GM18858 (cell line): ENCODE data around the gene NTM.
"Not testable (repeated sequence)": the region's sequence is repeated elsewhere in the genome, so short reads cannot be mapped to it uniquely, and the experiment has no call there.

Experiments
- ATAC-seq: cut with Tn5 transposase; IDR thresholded peaks from one replicate; pipeline ENCODE4 v1.9.1; 2021; ENCODE audit not compliant: unreplicated experiment

The NTM gene

DNA sequence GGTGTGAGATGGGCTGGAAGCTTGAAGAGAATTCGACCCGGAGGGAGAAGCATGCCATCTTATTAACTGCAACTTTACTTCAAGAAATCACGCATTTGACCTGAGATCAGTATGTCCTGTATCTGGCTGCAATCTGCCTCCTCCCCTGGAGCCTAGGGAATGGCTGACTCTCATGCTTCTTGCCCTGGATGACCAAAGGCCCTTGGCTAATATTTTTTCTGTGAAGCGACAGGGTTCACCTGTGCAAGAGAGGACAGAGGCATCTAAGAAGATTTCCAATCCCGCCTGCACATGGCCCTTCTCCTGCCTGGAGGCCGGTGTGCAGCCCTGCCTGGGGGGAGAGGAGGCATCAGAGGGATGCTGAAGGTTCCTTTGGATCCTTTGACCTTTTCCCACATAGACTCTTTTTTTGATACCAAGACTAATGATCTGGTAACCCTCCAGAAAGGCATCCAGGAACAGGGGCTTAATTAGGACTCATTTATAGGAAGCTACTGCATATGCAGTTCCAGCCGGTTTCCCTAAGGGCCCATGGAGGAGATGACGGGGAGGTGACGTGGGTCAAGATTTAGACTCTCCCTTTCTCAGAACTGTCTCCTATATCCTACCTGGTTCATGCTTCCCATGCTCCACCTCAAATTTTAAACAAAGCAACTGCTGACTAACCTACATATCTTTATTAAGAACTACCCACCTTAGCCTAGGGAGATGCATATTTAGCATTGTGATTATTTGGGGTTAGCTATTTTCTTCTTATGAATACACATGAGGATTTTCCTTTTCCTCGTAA is 50.8 kb downstream of the NTM start:
- no peak for ATAC-seq

DNA sequence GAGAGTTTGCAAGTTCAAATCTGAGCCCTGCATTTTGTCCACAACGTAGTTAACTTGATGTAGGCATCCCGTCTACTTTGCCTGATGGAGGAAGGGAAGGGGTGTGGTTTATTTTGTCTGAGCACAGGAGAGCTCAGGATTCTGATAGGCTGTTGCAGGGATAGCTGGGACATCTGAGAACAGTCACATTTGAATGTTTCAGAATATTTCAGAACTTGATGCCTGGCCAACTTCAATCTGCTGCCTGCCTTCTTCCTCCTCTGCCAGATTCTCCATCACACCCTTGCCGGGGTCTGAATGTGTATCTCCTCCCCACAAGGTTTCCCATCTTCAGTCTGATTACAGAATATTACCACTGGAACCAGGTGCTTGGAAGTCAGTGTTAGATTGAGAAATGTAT is 51.6 kb downstream of the NTM start:
- no peak for ATAC-seq

- ATAC-seq, result no peak
These were observed 52.1 kb downstream of the NTM start for GRCh38 chr11:131422496-131422895.

- no peak for ATAC-seq
These were observed 53.3 kb downstream of the NTM start for GRCh38 chr11:131423688-131424087.

DNA sequence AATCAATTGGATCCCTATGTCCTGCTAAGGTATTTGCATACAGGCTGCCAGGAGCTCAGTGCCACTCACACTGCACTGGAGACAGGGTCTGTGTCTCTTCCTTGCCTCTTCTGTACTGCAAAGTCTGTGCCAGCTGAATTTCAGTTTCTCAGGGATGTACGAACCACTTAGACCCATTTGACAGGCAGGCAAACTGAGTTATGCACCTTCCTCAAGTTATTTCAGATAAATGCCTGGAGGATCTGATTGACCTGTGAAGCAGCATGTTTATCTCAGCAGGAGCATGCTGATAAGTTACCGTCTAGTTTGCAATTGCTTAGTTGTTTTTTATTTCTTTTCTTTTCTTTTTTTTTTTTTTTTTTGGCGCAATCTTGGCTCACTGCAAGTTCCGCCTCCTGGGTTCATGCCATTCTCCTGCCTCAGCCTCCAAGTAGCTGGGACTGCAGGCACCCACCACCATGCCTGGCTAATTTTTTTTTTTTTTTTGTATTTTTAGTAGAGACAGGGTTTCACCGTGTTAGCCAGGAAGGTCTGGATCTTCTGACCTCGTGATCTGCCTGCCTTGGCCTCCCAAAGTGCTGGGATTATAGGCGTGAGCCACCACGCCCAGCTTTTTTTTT is 54.0 kb downstream of the NTM start:
- not testable (repeated sequence) for ATAC-seq

GRCh38 chr11:131425285-131425684 is 54.9 kb downstream of the NTM start:
- no peak for ATAC-seq

- ATAC-seq, result no peak
These were observed 58.4 kb downstream of the NTM start for GRCh38 chr11:131428853-131429252.

GRCh38 chr11:131430473-131431208 is 60.2 kb downstream of the NTM start:
- ATAC-seq, result no peak

GRCh38 chr11:131441051-131441810 is 70.8 kb downstream of the NTM start:
- ATAC-seq, result no peak

GRCh38 chr11:131446590-131447275 is 76.3 kb downstream of the NTM start:
- ATAC-seq, result no peak

DNA sequence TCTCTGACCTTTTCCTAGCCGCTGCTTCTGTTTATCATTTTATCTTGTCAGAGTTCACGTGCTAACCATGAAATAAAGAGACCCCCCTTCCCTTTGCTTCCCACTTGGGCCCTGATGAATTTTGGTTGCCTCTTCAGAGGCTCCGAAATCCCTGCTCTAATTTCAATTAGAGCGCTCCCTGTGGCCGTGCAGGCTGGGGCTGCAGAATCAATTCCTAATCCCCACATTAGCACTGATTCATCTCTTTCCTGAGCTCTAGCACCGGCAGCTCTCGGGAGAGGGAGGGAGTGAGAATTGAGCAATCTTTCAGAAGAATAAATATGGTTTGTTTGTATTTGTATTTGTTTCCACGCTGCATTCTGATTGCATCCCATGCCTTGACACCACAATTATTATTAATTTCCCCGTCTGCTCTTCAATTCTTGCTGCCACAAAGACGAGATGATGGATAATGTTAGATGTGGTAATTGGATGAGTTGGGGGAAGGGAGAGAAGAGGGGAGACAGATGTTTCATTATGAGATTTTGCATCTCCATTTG is 76.9 kb downstream of the NTM start:
- ATAC-seq, result no peak

DNA sequence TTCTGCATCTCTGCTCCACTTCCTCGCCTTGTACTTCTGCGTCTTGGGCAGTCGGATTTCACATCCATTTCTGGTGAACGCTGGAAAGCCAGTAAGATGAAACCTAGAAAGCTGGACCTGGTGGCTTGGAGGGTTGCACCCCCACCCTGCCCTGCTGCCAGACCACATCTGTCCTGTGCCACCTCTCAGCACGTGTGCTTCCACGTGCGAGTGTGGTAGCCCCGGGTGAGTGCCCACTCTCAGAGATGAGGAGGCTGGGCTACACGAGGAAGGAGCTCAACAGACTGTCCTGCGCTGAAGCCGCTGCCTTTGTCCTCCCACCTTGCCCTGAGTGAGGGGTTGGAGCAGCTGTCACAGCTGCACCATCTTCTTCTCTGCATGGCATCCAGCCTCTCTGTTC is 77.5 kb downstream of the NTM start:
- ATAC-seq, result no peak

DNA sequence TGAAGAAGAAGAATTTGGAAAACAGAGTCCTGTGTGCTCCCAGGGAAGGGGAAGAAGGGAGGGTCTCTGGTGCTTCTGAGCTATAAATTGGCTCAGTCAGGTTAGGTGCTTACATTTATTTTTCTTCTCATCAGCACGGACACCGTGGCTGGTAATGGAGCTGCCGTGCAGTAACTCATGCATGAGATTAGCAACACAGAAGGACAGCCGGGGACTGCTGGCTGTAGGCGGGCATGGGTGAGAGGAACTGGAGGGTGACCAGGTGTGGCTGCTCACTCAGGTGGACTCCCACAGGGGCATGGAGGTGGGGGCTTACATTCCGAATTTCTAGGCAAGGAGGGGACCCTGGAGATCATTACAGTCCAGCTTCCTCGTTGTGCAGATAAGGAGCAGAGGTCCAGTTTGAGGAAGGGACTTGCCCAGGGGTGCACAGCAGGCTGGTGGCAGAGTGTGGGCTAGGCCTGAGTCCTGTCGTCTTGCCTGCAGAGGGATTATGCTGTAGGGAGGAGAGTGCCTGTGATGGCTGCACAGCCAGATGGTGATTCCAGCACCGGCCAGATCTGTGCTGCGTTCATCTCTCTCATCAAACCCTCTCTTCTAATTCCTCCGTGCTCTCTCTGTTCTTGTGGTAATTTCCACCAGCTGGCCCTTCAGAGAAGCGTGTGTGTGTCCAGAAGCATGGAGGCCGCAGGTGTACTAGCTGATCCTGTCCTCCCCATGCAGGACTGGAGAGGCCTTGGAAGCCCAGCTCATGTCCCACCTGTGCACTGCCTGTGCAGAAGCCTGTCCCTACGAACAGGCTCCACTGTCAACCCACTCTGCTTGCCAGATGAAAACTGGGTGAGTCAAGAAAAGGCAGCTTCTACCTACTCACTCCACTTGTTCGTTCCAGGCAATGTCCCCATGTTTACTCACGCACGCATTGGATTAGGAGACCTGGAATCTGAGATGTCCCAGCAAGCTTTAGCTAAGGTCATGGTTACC is 78.9 kb downstream of the NTM start:
- no peak for ATAC-seq

GRCh38 chr11:131454490-131454889 is 84.1 kb downstream of the NTM start:
- ATAC-seq, result no peak

DNA sequence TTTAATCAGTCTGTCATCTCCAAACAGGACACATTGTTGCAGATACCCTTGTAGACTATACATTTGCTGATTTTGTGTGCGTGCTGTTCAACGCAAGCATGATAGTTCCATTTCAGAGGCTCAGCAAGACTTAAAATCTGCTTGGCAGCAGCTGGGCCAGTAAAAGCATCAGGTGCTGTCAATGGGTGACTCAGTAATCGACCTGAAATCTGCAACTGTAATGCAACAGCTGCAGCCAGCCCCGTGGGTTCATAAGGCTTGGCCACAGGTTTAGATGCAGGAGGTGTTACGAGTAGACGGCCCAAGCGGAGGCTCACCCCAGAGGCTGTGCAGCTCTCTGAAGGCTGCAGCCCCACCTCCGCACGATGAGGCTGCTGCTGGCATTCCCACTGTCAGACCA is 84.6 kb downstream of the NTM start:
- ATAC-seq, result no peak

GRCh38 chr11:131455843-131456704 is 85.7 kb downstream of the NTM start:
- no peak for ATAC-seq

DNA sequence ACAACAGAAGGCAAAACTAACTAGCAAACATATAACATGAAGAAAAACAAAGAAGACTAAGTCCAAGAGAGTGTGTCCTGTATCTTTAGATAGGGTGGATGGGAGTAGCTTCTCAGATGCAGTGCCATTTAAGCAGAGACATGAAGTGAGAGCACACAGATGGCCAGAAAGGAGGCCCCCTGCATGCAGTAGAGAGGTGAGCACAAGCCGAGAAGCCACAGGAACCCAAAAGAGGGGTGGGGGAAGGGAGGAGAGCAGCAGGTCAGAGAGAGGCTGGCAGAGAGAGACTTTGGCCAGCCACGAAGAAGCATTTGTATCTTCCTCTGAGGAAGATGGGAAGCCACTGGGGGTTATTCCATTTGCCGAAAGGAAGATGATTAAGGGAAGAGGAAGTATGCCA is 86.7 kb downstream of the NTM start:
- ATAC-seq, result no peak

GRCh38 chr11:131458421-131458820 is 88.0 kb downstream of the NTM start:
- ATAC-seq, result no peak
